ENCODE data around the gene SWSAP1. TPM values are rescaled to one million over a fixed set of nuclear protein-coding genes. Genes with fewer than 3 reads are reported as not detected.
"Not testable (repeated sequence)": the region's sequence is repeated elsewhere in the genome, so short reads cannot be mapped to it uniquely, and the experiment has no call there.

SWSAP1 gene, protein sequence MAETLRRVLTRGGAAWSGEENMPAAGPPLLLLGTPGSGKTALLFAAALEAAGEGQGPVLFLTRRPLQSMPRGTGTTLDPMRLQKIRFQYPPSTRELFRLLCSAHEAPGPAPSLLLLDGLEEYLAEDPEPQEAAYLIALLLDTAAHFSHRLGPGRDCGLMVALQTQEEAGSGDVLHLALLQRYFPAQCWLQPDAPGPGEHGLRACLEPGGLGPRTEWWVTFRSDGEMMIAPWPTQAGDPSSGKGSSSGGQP
- 1 to 10 TPM; 1.3 to 1.5 TPM for total RNA-seq
- long read RNA-seq, partial matches to known transcripts, result 0 of 2 reads
- long read RNA-seq, other reads (novel, unspliced or antisense), result 1 of 2 reads

GRCh38 chr19:11374433-11375142 is at the start of gene SWSAP1:
TSS of gene SWSAP1 (plus strand) at chr19:11374666. CDS start at chr19:11374681, 15 bp downstream.
- intact Hi-C loops (cut with DNase I), result loop anchor here in 1 of 2 donors (10.0 kb wide), 1 partner anchor 60 kb away; the partner anchor contains the start of genes ODAD3 and PRKCSH
- DNase-seq (peak; percentile 98), ATAC-seq (peak; percentile 96 to 97)

DNA sequence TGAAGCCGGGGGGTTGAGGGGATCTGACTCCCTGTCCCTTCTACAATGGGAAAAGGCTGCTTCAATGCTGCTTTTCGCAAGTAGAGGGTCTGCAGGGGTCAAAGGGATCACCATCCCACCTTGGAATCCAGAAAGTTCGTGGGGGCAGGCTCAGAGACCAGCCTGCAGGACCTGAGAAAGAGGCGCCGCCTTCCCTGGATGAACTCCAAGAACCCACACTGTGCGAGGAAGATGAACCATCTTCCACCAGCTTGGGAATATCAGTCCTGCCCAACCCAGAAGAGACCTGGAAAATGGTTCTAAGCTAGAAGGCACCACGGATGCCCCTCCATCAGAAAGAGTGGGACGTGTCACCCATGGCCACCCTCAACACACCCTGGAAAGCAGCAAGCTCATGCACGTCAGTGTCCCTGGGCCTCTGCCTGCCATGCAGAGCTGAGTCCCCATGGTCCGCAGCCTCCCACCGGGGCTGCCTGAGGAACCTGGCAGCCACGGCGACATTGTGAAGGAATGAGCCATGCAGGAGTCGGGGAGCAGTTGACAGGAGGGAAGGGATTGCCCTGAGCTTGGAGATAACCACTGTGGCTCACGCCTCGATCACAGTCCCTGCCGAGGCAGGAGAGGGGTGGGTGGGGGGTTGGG is 49.6 kb upstream of the SWSAP1 start:
- DNase-seq (no peak), ATAC-seq (peak in 1 of 2 donors; percentile 14)
- intact Hi-C loops (cut with DNase I), result no loop called here

DNA sequence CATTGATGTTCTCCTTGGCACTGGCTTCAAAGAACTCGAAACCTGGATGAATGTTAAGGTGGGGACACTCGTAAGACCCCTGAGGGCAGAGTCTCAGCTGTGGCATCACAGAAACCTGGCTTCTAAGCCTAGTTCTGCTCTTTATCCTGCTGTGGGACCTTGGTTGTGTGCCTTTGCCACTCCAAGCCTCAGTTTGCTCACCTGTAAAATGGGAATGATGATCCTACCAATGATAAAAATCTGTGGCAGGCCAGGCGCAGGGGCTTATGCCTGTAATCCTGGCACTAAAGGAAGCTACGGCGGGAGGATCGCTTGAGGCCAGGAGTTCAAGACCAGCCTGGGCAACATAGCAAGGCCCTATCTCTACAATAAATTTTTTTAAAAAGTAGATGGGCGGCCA is 48.9 kb upstream of the SWSAP1 start:
- intact Hi-C loops (cut with DNase I), result no loop called here
- ATAC-seq (no peak), DNase-seq (no peak)

GRCh38 chr19:11330127-11330526 is 44.3 kb upstream of the SWSAP1 start:
- intact Hi-C loops (cut with DNase I), result no loop called here
- DNase-seq (no peak), ATAC-seq (no peak)

- intact Hi-C loops (cut with DNase I), result no loop called here
- DNase-seq, result no peak
- ATAC-seq, result no peak
Measured at GRCh38 chr19:11331502-11331901, 43.0 kb upstream of the SWSAP1 start.

GRCh38 chr19:11332822-11333221 is 41.6 kb upstream of the SWSAP1 start:
- intact Hi-C loops (cut with DNase I), result no loop called here
- DNase-seq (no peak), ATAC-seq (no peak)

- ATAC-seq; DNase-seq; intact Hi-C loops (cut with DNase I): not testable (repeated sequence)
Measured at GRCh38 chr19:11333838-11334237, 40.6 kb upstream of the SWSAP1 start.

GRCh38 chr19:11335449-11336146 is 38.9 kb upstream of the SWSAP1 start:
- DNase-seq (no peak), ATAC-seq (no peak)
- intact Hi-C loops (cut with DNase I), result no loop called here

- ATAC-seq, result no peak
- DNase-seq, result no peak
- intact Hi-C loops (cut with DNase I), result no loop called here
Measured at GRCh38 chr19:11337080-11337479, 37.4 kb upstream of the SWSAP1 start.

DNA sequence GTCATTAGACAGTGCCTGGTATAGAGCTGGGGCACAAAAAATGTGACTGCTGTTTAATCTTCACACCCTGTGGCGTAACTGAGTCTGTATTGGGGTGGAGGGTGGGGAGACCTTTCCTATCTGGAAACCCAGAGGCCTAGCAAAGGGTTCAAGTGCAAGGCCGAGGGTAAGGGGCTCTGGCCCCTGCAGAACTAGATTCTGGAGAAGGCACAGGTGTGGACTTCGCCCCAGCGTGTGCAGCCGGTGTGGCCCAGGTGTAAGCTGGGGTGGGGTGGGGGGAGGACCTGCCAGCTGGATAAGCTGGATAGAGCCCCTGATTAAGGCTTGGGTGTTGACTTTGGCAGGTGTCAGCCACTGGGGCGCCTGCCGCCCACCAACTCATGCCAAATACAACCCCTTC is 36.3 kb upstream of the SWSAP1 start:
- DNase-seq, result no peak
- ATAC-seq, result no peak
- intact Hi-C loops (cut with DNase I), result no loop called here

GRCh38 chr19:11338569-11339253 is 35.8 kb upstream of the SWSAP1 start:
- DNase-seq, result no peak

GRCh38 chr19:11339254-11340098 is 35.0 kb upstream of the SWSAP1 start, which contains the start of gene RAB3D:
TSS of gene RAB3D (minus strand) at chr19:11339657. CDS start at chr19:11337399, 2,258 bp downstream.
- intact Hi-C loops (cut with DNase I), result no loop called here
- DNase-seq, result peak; percentile 94
- ATAC-seq, result peak; percentile 97 to 98

More at GRCh38 chr19:11338569-11339253, 35.8 kb upstream of the SWSAP1 start:
- intact Hi-C loops (cut with DNase I), result no loop called here
- ATAC-seq, result peak; percentile 21 to 45

DNA sequence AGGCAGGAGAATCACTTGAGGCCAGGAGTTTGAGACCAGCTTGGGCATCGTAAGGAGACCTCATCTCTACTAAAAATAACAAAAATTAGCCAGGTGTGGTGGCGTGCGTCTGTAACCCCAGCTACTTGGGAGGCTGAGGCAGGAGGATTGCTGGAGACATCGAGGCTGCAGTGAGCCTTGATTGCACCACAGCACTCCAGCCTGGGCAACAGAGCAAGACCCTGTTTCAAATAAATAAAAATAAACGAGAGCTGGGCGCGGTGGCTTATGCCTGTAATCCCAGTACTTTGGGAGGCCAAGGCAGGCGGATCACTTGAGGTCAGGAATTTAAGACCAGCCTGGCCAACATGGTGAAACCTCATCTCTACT is 34.4 kb upstream of the SWSAP1 start:
- ATAC-seq; intact Hi-C loops (cut with DNase I); DNase-seq: not testable (repeated sequence)

DNA sequence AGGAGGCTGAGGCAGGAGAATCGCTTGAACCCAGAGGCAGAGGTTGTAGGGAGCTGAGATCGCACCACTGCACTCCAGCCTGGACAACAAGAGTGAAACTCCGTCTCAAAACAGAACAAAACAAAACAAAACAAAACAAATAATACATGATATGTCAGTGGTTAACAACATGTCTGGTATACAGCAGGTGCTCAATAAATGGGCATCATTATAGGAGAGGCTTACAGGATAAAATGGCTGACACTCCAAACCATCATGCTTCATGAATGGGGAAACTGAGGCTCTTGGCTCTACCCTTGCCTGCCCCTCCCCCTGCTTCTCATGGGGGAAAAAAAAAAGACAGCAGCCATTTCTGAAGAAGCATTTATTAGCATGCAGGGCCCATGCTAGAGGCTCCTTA is 32.0 kb upstream of the SWSAP1 start:
- ATAC-seq (no peak), DNase-seq (no peak)
- intact Hi-C loops (cut with DNase I), result no loop called here

DNA sequence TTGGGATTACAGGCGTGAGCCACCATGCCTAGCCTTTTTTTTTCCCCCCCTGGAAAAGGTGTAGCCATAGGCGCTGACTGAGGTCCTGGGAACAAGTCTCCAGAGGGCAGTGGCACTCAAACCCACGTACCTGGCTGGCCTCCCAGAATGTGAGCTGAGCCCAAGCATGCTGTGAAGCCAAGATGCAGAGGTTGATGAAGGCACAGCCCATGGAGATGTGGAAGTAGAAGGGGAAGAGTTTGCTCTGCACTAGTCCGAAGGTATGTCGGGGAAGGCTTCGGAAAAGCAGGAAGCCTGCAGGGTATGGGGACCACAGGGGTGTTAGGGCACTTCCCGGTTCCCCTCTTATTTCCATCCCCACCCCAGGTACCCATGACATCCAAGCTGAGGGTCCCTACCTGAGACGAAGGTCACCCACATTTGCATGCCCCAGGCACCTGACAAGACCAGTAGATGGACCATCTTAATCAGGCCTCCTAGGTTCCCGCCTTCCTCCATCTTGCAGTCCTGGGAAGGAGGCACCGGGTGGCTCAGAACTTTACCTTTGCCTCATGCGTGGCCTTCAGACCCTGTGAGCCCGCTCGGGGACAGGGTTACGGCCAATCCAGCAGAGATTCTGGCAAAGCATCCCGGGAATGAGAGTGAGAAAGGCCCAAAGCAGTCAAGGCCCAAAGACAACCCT is 29.2 kb upstream of the SWSAP1 start:
- intact Hi-C loops (cut with DNase I), result no loop called here
- DNase-seq, result no peak
- no peak for ATAC-seq

GRCh38 chr19:11346104-11346940 is 28.1 kb upstream of the SWSAP1 start, which contains the start of the genes CCDC159 and TMEM205:
TSS of gene CCDC159 (plus strand) at chr19:11346519. CDS start at chr19:11346607, 88 bp downstream.
TSS of gene TMEM205 (minus strand) at chr19:11346268. CDS start at chr19:11345619, 649 bp downstream.
- ATAC-seq (peak; percentile 96 to 97), DNase-seq (peak; percentile 99)
- intact Hi-C loops (cut with DNase I), result no loop called here

All from left cardiac atrium (tissue), 4 donors.